Measurements from ENCODE around the gene C16orf86. TPM values are rescaled to one million over a fixed set of nuclear protein-coding genes. Genes with fewer than 3 reads are reported as not detected.
A peak's percentile ranks its signal among the peaks of the same experiment; 100 is the strongest.

Gene C16orf86
- total and polyA plus RNA-seq, 7 donors: 2.6 to 7.3 (median 5.6) TPM

GRCh38 chr16:67667453-67667816 is 821 bp downstream of the C16orf86 start:
- ATAC-seq (no peak), DNase-seq (no peak)
- Histone ChIP-seq H3K4me3 (peak overlapping the region; percentile 88), H3K27me3 (ENCODE audit: insufficient read depth in 3 of 3, low read length in 2 of 3) (no peaks in the 10 kb centered on the region), H3K9me3 (no peaks in the 10 kb centered on the region), H3K4me1 (peaks cover 14% of the 10 kb centered on the region), H3K36me3 (ENCODE audit: insufficient read depth in 1 of 2, low read depth in 1 of 2) (peaks cover 0 to 26% of the 10 kb centered on the region in 2 donors), H3K27ac (peak overlapping the region; percentile 90)
- intact Hi-C loops (cut with DNase I): loop anchor here (2.0 to 5.0 kb wide), 3 partner anchors 50 to 147 kb away; partner anchors contain the start of gene GFOD2 (in 1 of the 2)
- TF ChIP-seq, protein P1, sequence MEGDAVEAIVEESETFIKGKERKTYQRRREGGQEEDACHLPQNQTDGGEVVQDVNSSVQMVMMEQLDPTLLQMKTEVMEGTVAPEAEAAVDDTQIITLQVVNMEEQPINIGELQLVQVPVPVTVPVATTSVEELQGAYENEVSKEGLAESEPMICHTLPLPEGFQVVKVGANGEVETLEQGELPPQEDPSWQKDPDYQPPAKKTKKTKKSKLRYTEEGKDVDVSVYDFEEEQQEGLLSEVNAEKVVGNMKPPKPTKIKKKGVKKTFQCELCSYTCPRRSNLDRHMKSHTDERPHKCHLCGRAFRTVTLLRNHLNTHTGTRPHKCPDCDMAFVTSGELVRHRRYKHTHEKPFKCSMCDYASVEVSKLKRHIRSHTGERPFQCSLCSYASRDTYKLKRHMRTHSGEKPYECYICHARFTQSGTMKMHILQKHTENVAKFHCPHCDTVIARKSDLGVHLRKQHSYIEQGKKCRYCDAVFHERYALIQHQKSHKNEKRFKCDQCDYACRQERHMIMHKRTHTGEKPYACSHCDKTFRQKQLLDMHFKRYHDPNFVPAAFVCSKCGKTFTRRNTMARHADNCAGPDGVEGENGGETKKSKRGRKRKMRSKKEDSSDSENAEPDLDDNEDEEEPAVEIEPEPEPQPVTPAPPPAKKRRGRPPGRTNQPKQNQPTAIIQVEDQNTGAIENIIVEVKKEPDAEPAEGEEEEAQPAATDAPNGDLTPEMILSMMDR (IDR thresholded peaks at IDR 0.05): no peak
- 13 to 37% (median 21%) methylated on average over 8 to 10 of the region's 10 CpGs for WGBS, 3 donors

- Histone ChIP-seq H3K36me3 (ENCODE audit: insufficient read depth in 1 of 2, low read depth in 1 of 2) (peaks cover 0 to 21% of the 10 kb centered on the region in 2 donors), H3K4me1 (peaks cover 17% of the 10 kb centered on the region), H3K4me3 (peak overlapping the region; percentile 88), H3K27me3 (ENCODE audit: insufficient read depth in 3 of 3, low read length in 2 of 3) (no peaks in the 10 kb centered on the region), H3K9me3 (no peaks in the 10 kb centered on the region), H3K27ac (peak overlapping the region; percentile 90)
- intact Hi-C loops (cut with DNase I): loop anchor here (2.0 to 5.0 kb wide), 3 partner anchors 49 to 147 kb away; partner anchors contain the start of gene GFOD2 (in 1 of the 2)
- peak; percentile 87 to 93 for DNase-seq
- WGBS, 3 donors: 18 to 26% (median 18%) methylated on average over 17 to 18 of the region's 18 CpGs
- ATAC-seq: peak; percentile 88 to 90 (median 90)
- TF ChIP-seq, protein P1 (IDR thresholded peaks at IDR 0.05): peak; percentile 81
Measured at GRCh38 chr16:67667817-67668494, 1.3 kb downstream of the C16orf86 start.

GRCh38 chr16:67668495-67669157 is 2.0 kb downstream of the C16orf86 start:
- 76 to 88% (median 84%) methylated on average over 6 of the region's 6 CpGs for WGBS, 3 donors
- H3K36me3 ChIP-seq (ENCODE audit: insufficient read depth in 1 of 2, low read depth in 1 of 2): peaks cover 0 to 14% of the 10 kb centered on the region in 2 donors
- intact Hi-C loops (cut with DNase I): loop anchor here (2.0 to 5.0 kb wide), 3 partner anchors 49 to 148 kb away; partner anchors contain the start of gene GFOD2 (in 1 of the 2)
- DNase-seq (no peak), ATAC-seq (peak in 2 of 4 donors; percentile 8 to 18)
- H3K27me3 ChIP-seq (ENCODE audit: insufficient read depth in 3 of 3, low read length in 2 of 3): no peaks in the 10 kb centered on the region
- TF ChIP-seq, protein P1 (IDR thresholded peaks at IDR 0.05): peak; percentile 33
- H3K4me1 ChIP-seq: peaks cover 23% of the 10 kb centered on the region
- H3K27ac ChIP-seq: peak overlapping the region; percentile 31
- no peaks in the 10 kb centered on the region for H3K9me3 ChIP-seq
- no peak overlapping the region for H3K4me3 ChIP-seq

DNA sequence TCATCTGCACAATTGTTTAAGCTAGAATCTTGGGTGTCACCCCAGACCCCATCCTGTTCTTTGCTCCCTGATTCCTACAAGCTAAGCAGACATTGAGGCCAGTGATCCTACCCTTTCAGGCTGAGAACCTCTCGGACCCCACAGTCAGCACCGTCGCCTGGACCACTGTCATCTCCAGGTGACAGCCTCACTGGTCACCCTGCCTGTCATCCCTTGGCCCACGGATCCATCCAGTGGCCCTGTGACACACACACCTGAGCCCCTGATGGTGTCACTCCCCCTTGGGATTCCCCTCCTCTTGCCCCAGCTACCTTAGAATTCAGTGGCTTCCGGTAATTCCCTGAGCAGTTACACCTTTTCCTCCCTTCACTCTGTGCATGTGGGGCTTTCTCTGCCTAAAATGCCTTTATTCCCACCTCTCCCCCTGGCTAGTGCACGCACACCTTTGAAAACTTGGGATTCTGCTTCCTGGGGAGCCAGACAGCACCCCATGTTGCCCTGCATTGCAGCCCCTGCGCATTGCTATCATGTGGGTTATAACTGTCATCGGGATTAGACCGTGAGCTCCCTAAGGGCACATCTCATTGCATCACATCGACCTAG is 3.0 kb downstream of the C16orf86 start:
- ATAC-seq: no peak
- H3K4me1 ChIP-seq: peaks cover 29% of the 10 kb centered on the region

More for the DNA sequence above, 3.0 kb downstream of the C16orf86 start:
- 82 to 88% (median 88%) methylated on average over 10 of the region's 10 CpGs for WGBS, 3 donors
- H3K27ac ChIP-seq: no peak overlapping the region
- DNase-seq: no peak
- H3K9me3 ChIP-seq: no peaks in the 10 kb centered on the region
- H3K27me3 ChIP-seq (ENCODE audit: insufficient read depth in 3 of 3, low read length in 2 of 3): no peaks in the 10 kb centered on the region
- H3K36me3 ChIP-seq (ENCODE audit: insufficient read depth in 1 of 2, low read depth in 1 of 2): peaks cover 0 to 9% of the 10 kb centered on the region in 2 donors
- intact Hi-C loops (cut with DNase I): loop anchor here (2.0 to 10.0 kb wide), 7 partner anchors 48 to 375 kb away; partner anchors contain the start of genes GFOD2 (in 2 of the 2), RANBP10 (in 2 of the 2), TSNAXIP1 (in 2 of the 2) and DDX28 (in 1 of the 2)
- H3K4me3 ChIP-seq: no peak overlapping the region
- TF ChIP-seq, protein P1 (IDR thresholded peaks at IDR 0.05): no peak
